Activated T-helper 9 cell treated with anti-CD3 and anti-CD28 coated beads, Interleukin-2, amount 50 U/mL, for 16 hours (primary cell): ENCODE measurements around the gene SHISAL2A.

Experiments
- DNase-seq: peaks from one replicate; pipeline ENCODE4 v3.0.0-alpha.2; 2020; ENCODE audit warnings: low read depth

The SHISAL2A gene

DNA sequence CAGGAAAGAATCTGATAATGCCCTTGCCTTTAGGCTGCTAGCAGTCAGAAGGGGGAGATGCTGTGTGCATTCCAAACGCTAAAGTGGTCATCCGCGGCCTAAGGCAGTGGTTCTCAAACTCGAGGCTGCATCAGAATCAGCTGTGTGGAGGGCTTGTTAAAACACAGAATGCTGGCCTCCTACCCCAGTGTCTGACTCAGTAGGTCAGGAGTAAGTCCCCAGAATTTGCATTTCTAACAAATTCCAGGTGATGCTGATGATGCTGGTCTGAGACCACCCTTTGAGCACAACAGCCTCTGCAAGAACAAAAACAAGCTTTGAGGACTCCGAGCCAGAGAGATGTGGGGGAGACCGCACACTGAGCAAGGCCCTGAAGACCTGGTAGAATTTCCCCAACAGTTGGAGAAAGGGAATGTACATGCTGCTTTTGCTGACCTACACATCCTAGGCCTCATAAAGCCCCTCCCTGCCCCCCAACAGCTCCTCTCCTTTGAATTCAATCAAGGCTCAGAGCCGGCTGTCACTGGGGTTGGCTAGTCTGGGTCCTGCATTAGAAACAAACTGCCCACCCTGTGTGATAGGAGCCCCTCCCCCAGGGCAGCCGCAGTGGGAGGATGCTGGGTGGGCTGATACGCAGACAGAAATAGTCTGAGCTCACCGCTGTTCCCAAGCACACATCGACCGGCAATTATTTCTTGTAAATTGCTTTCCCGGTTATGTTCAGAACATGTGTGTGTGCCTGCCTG is 27.1 kb downstream of the SHISAL2A start:
- no peak for DNase-seq

DNA sequence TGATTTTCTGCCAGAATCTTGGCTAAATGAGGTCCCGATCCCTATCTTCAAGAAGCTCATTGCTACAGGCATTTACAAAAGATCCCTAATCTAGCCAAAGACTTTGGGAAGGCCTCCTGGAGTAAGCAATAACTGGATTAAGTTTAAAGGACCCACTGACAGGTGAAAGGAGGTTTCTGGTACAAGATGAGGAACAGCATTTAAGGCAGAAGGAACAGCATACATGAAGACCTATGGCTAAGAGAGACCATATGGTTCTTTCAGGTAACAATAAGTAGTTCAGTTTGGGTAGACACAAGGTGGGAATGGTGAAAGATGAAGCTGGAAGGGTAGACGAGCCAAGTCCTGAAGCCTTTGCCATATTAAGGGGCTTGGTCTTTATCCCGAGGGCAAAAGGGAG is 27.8 kb downstream of the SHISAL2A start:
- no peak for DNase-seq

DNA sequence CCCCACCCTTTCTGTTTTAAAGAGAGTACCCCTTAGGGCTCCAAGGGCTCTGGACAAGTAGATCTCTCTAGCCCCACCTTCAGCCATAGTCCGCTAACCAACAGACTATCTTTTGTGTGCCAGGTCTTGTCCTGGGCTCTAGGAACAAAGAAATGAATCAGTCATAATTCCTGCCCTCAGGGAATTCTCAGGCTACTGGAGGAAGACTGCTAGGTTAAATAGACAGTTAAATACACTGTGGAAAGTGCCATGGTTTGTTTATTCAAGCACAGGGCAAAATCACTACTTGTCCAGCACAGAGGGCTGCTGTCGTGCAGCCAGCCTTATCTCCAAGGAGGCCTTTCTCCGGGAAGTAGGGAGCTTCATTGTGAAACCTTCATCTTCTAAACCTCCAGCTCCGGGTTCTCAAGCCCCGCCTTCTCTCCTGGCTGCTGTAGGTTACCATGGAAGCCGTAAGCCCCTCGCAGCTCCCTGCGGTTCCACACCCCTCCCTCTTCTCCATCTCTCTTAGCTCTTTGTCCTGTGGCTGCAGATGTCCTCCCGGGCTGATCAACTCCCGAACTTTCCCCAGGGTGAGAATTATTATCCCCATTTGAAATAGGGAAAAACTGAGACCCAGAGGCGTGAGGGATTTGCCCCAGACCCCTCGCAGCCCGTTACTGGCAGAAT is 29.8 kb downstream of the SHISAL2A start:
- no peak for DNase-seq

DNA sequence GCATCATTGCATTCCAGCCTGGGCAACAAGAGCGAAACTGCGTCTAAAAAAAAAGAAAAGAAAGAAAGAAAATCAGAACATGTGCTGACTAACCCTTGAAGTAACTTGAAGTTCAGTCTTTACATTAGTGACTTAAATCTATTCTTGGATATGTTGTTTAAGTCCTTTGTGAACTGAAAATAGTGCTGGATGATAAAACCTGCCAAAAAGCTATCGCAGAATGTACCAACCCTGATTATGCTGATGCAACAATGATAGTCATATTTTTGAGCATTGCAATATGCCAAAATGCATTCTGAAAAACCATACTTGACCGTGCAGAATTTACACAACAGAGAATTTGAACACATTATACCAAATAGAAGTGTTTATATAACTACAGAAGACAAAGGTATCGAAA is 30.7 kb downstream of the SHISAL2A start:
- no peak for DNase-seq

DNA sequence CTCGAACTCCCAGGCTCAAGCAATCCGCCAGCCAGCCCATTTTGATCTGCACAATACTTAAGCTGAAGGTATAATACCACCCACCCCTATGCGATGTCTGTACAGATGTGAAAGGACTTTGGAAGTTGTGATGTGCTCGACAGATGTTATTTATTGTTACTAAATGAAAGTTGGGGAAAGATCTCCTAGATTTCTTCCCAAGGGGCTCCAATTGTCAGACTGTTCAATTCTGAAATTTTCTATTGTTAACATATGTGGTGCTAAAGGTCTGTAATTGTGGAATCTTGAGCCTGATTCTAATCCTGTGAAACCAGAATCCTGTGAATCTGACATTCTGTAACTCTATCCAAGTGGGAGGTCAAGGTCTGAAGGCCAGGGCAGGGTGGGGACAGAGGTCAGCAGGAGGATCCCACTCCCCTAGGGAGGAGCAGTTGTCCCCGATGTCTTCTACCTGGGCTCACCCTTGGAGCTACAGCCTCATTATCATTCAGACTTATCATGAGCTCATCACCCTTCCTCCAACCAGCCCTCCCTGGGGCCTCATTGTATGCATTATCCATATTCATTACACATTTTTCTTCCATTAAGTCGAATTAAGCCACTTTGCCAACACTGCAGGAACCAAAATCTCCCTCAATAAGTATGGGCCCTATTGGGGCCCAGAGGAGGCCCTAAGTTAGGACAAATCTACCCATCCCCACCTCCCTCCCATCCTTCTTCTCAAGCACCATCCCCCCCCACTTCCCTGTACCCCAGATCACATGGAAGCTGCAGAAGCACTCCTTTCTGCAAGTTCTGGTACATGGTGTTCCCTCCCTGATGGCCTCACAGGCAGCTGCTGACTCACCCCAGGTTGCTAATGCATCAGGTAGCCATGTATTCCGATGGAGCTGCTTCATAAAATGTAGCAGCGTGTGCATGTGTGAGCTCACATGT is 32.3 kb downstream of the SHISAL2A start:
- DNase-seq: no peak

DNA sequence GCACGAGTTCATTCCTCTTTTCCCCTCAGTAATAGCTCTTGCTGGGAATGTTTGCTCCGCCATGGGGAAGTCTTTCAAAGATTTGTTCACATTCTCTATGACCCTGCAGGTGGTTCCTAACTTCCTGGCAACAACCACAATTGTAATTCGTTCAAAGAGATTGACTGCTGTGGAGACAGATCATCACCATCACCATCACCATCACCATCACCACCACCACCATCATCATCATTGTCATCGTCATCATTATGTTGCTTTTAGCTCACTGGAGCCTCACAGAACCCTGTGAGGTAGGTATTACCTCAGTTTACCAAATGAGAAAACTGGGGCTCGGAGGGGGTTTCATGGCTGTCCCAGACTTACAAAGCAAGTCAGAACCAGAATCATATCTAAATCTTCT is 34.3 kb downstream of the SHISAL2A start:
- DNase-seq: no peak

DNA sequence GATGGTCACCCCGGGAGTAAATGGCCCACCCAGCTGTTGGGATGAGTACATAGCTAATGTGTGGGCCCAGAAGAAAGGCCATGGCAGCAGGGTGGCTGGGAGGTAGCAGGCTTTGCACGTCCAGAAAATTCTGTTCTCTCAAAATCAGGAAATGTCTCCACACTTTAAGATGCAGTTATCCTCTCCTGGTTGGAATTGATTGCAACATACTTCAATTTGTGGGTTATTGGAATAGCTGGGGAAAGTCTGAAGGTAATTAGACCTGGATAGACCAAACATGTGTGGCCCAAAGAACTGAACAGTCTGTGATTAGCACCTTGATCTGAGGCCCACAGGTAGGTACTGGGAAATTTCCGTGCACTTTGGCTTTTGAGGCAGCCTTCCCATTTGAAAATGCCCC is 35.0 kb downstream of the SHISAL2A start:
- no peak for DNase-seq

DNA sequence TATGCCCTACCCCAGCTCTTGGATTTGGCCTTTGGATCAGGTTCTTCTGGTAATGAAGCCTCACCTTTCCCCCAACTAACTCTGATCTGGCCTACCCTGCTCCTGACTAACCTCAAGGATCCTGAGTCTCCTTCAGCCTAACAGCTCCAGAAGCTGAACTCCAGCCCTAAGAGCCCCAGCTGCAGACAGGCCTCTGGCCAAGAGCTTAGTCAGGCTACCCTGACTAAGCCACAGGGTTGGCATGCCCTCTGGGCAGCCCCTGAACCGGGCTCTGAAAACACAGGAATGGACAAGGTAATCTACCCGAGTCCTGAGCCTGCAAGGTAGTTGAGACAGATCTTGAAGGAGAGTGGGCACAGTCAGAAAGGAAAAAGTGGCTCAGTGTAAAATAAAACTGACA is 35.7 kb downstream of the SHISAL2A start:
- DNase-seq: no peak

DNA sequence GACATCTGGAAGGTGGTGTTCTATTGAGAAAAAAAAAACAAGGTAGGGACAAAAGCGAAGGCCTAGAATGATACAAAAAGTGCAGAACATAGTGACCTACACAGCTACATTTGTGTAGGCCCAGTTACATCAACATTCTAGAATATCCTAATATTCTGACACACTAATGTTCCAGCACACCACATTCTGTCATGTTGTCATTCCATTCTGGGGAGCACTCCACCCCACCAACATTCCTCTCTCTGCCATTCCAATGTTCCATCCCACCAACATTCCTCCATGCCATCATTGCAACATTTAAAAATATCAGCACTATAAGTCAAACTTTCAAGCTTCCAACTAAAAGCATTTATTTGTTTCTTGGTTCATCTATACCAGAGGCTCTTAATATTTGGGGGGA is 36.7 kb downstream of the SHISAL2A start:
- no peak for DNase-seq

DNA sequence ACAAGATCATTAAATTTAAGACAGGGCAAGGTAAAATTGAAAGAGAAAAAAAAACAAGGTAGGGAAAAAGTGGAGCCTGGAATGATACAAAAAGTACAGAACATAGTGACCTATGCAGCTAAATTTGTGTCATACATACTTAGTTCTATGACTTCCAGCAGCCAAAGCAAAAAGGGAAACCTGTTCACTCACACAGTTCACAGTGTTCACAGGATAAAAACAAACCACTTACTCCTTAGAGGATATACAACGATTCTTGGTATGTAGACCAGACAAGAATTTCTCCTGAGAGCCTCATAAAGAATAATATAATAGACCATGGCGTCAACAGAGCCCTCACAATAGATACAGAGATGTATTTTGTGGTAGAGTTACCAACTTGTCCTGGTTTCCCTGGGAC is 37.6 kb downstream of the SHISAL2A start:
- no peak for DNase-seq

DNA sequence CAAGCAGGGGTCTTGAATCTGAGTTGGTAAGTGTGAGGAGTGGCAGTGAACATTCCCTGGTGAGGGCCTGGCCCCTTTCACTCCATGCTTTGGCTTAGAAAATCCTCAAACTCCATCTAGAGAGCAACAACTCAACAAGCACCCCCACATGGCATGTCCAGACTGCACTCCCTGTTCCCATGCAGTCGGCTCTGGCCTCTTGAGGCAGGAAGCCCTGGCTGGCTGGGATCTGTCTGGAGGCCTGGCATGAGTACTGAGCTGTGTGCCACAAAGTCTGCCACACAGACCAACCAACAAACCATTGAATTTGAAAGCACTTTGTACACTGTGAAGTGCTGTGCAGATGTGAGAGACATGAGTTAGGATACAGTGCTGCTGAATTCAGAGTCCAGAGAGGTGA is 40.0 kb downstream of the SHISAL2A start:
- no peak for DNase-seq

DNA sequence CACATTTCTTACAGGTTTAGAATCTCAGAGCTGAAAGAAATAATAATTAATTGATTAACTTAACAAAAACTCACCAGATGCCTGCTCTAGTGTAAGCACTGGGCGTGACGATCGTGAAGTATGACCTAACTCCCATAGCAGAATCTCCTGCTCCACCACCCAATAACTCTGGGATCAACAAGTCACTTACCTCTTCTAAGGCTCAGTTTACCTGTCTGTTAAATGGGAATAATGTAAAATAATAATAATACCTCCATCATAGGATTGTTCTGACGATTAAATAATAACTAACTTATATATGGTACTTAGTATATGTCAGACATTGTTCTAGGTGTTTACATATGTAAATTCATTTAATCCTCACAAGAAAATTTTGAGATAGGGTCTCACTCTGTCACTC is 40.5 kb downstream of the SHISAL2A start:
- no peak for DNase-seq

DNA sequence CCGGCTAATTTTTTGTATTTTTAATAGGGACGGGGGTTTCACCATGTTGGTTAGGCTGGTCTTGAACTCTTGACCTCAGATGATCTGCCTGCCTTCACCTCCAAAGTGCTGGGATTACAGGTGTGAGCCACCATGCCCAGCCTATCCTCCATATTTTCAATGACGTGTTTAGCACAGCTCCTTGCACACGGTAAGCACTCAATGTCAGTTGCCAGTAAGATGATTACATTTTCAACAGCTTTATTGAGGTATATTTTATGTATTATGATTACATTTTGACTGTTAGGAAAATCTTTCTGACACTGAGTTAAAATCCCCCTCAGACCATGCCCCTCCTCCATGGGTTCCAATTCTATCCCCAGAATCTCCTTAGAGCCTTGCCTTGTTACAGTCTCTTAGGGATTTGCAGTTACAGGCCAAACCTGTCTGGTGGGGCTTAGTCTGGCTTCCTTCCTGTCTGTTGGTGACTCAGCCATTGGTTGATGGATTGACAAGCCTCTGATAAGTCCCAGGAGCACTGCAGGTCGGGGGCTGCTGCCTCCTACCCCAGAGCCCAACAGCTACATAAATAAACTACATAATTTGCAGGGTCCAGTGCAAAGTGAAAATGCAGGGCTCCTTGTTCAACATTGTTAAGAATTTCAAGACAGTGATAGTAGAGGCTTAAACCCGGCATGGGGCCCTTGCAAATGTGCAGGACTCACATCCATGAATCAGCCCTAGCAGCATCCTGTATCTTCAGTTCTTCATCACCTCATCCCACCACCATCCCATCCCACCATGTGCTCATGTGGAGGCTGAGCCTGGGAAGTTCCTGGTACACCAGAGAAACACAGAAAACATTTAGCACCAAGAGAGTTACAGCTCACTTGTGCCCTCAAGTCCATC is 41.8 kb downstream of the SHISAL2A start:
- DNase-seq: no peak

DNA sequence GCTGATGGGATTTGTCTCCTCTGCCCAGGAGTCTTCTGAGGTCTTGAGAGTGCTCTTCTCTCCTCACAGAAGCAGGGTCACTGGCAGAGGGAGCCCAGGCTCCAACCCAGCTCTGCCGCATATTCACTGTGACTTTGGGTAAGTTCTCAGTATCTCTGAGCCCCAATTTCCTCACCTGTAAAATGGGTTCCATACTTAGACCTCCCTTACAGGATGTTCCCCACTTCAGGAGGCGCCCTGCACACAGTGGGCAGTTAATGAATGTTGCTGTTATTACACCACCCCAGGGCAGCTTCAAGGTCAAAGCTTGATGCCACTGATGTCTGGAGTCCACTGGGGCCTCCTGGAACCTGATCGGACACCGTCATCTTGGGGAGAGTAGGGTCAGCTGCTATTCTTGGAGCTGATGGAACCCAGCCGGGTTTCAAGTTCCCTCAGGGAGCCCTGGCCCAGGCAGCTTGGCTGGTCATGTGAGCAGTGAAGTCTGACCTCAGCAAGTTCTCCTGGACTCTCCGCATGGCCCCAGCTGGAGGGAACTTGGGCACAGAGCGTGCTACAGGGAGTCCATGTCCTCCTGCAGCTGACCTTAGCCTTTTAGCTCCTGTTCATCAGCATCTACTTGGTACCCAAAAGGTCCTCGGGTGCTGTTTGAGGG is 43.4 kb downstream of the SHISAL2A start:
- no peak for DNase-seq

DNA sequence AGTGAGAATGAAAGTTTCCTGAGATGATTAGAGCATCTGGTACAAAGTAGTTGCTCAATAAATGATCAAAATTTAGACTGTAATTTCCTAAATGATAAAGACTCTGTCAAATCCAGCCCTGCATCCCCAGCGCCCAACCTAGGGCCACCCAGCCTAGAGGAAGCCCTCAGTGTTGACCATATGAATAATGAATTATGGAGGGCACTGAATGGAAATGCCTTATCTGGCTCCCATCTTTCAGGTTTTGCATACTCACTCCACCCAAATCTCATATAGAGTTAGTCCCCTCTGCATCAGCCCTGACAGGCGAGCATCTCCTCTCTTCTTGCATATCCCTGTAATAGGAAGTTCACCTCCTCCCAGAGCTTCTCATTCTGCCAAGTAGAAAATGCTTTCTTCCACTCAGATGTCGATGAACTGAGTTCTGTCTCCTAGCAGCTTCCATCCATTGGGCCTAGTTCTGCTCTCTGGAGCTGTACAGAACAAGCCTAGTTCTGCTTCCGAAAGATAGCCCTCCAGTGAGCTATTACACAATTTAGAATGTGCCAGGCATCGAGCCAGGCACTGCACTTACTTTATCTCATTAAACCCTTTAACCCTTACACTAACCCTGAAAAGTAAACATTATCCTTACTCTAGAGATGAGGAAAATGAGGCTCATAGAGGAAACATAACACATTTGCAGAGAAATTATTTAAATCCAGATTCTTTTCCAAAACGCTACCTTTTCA is 44.3 kb downstream of the SHISAL2A start:
- no peak for DNase-seq

DNA sequence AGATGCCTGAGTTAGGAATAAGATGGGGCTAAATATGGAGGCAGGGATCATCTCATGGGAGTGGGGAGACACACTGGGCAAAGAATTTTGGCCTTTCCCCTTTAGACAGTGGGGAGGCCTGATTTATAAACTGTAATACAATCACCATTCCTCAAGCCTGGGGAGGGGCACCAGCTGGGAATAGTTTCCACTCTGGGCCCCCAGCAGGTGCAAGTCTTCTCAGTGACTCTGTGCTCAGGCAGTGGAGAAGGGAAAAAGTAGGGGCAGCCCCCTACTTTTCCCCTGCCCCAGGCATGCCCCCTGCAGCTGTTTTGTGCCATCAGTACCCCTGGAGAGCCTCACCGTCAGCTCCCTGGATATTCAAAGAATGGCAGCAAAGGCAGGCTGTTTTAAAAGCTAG is 46.1 kb downstream of the SHISAL2A start:
- DNase-seq: no peak

DNA sequence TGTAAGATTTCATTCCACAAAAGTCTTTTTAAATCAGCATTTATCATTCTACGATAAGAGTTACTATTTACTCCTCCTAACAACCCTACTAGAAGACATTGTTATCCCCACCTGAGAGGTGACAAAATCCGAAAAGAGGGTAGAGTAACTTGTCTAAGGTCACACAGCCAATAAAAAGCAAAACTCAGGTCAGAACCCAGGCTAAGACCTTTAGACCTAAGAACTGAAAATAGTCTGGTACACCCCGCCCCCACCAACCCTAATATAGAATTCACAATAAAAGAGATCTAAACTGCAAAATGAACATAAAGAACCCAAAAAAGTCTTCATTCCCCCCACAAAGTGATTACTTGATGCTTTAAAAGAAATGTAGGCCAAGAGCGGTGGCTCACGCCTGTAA is 46.5 kb downstream of the SHISAL2A start:
- no peak for DNase-seq

DNA sequence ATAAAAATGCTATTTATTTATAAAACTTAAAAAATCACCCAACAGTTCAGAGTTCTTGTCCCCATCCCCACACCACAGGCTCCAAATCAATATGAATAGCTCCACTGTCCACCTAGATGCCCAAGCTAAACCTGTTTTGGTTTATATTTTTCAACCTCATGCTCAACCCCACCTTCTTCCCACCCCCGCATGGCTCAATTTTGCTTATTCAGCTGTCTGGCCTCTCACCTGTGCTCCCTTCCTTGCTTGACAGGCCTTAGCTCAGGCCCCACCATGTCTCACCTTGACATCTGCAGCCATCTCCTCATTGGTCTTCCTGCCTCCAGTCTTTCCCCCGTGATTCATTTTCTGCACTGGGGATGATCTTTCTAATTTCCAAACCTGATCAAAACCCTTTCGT is 47.4 kb downstream of the SHISAL2A start:
- DNase-seq: no peak

DNA sequence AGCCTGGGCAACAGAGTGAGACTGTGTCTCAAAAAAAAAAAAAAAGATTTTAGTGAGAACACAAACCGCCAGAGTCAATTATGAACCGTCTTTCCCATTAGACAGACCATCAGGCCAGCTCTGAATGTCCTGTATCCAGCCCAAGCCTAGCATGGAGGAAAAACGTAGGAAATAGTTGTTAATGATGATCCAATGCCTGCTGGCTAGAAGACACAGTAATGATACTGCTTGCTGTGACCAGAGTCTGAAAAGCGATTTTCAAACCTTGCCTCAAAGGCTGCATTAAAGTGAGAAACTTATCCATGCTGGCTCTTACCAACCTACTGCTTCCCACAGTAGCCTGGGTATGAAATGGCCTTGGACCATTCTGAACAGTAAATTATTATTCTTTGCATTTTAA is 48.2 kb downstream of the SHISAL2A start:
- no peak for DNase-seq

DNA sequence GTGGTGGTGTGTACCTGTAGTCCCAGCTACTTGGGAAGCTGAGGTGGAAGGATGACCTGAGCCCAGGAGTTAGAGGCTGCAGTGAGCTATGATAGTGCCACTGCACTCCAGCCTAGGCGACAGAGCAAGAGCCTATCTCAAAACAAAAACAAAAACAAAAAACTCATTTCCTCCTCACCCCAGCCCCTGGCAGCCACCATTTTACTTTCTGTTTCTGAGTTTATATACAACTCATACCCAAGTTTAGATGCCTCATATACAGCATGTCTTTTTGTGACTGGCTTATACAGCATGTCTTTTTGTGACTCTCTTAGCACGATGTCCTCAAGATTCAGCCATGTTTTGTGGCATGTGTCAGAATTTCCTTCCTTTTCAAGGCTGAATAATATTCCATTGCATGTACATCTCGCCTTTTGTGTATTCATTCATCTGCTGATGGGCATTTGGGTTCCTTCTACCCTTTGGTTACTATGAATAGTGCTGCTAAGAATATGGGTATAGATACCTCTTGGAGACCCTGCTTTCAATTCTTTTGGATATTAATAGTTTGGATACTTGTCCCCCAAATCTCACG is 50.5 kb downstream of the SHISAL2A start:
- no peak for DNase-seq
